ENCODE measurements around the gene ULBP2. TPM values are rescaled to one million over a fixed set of nuclear protein-coding genes. Genes with fewer than 3 reads are reported as not detected.

ULBP2 gene
- total RNA-seq, 4 donors from 2014 or later = 2.9 to 11.1 (median 4.6) TPM

- Histone ChIP-seq H3K27ac (no peak overlapping the region), H3K9me3 (peaks cover 0 to 10% (median 0%) of the 10 kb centered on the region in 3 donors), H3K4me1 (no peaks in the 10 kb centered on the region), H3K36me3 (no peaks in the 10 kb centered on the region), H3K4me3 (no peak overlapping the region), H3K27me3 (peaks cover 15 to 91% (median 26%) of the 10 kb centered on the region in 4 donors)
- intact Hi-C loops (cut with DNase I) = no loop called here
- no peak for TF ChIP-seq CTCF (IDR thresholded peaks at IDR 0.05)
- no peak for TF ChIP-seq POLR2A (IDR thresholded peaks at IDR 0.05)
- no peak for DNase-seq
- 24 to 34% methylated on average over 6 to 8 of the region's 9 CpGs for WGBS, 2 donors
These were observed 41.3 kb downstream of the ULBP2 start for GRCh38 chr6:149983145-149983544.

- H3K4me1 ChIP-seq = peaks cover under 1 to 7% (median under 1%) of the 10 kb centered on the region in 3 donors
- H3K4me3 ChIP-seq = no peak overlapping the region
- no peaks in the 10 kb centered on the region for H3K36me3 ChIP-seq
- peaks cover 23 to 91% (median 41%) of the 10 kb centered on the region in 4 donors for H3K27me3 ChIP-seq
- H3K27ac ChIP-seq = no peak overlapping the region
- intact Hi-C loops (cut with DNase I) = no loop called here
- no peak for DNase-seq
- H3K9me3 ChIP-seq = peaks cover 0 to 18% (median 7%) of the 10 kb centered on the region in 3 donors
- WGBS, 2 donors = 25 to 47% methylated on average over 1 to 5 of the region's 5 CpGs
- TF ChIP-seq POLR2A (IDR thresholded peaks at IDR 0.05) = no peak
- TF ChIP-seq CTCF (IDR thresholded peaks at IDR 0.05) = no peak
These were observed 43.0 kb downstream of the ULBP2 start for GRCh38 chr6:149984773-149985172.

GRCh38 chr6:149985481-149985937 is 43.7 kb downstream of the ULBP2 start:
- H3K27me3 ChIP-seq = peaks cover 23 to 93% (median 44%) of the 10 kb centered on the region in 4 donors
- intact Hi-C loops (cut with DNase I) = no loop called here
- no peak for TF ChIP-seq CTCF (IDR thresholded peaks at IDR 0.05)
- TF ChIP-seq POLR2A (IDR thresholded peaks at IDR 0.05) = no peak
- WGBS, 2 donors = 0% methylated on average over 2 to 3 of the region's 5 CpGs
- no peak for DNase-seq
- H3K36me3 ChIP-seq = no peaks in the 10 kb centered on the region
- peaks cover 0 to 18% (median 7%) of the 10 kb centered on the region in 3 donors for H3K9me3 ChIP-seq
- H3K4me3 ChIP-seq = no peak overlapping the region
- peaks cover 7 to 14% (median 8%) of the 10 kb centered on the region in 3 donors for H3K4me1 ChIP-seq
- H3K27ac ChIP-seq = no peak overlapping the region

GRCh38 chr6:149987602-149988107 is 45.8 kb downstream of the ULBP2 start:
- TF ChIP-seq CTCF (IDR thresholded peaks at IDR 0.05) = no peak

GRCh38 chr6:149988550-149989346 is 46.9 kb downstream of the ULBP2 start:
- Histone ChIP-seq H3K27me3 (peaks cover 23 to 96% (median 61%) of the 10 kb centered on the region in 4 donors), H3K4me3 (no peak overlapping the region), H3K4me1 (peaks cover 14 to 25% (median 16%) of the 10 kb centered on the region in 3 donors), H3K36me3 (no peaks in the 10 kb centered on the region), H3K27ac (no peak overlapping the region), H3K9me3 (peaks cover 0 to 18% (median 7%) of the 10 kb centered on the region in 3 donors)
- no peak for DNase-seq
- no peak for TF ChIP-seq CTCF (IDR thresholded peaks at IDR 0.05)
- no peak for TF ChIP-seq POLR2A (IDR thresholded peaks at IDR 0.05)
- WGBS, 2 donors = 9 to 20% methylated on average over 15 to 17 of the region's 17 CpGs
- intact Hi-C loops (cut with DNase I) = no loop called here

More at GRCh38 chr6:149987602-149988107, 45.8 kb downstream of the ULBP2 start:
- WGBS, 2 donors = 30 to 41% methylated on average over 2 of the region's 2 CpGs
- Histone ChIP-seq H3K4me3 (no peak overlapping the region), H3K27me3 (peaks cover 23 to 93% (median 57%) of the 10 kb centered on the region in 4 donors), H3K36me3 (no peaks in the 10 kb centered on the region), H3K9me3 (peaks cover 0 to 18% (median 7%) of the 10 kb centered on the region in 3 donors), H3K27ac (no peak overlapping the region), H3K4me1 (peaks cover 14 to 25% (median 16%) of the 10 kb centered on the region in 3 donors)
- intact Hi-C loops (cut with DNase I) = no loop called here
- no peak for DNase-seq
